Tibial nerve (tissue), 4 donors: ENCODE results near the gene ZBTB21. TPM values are rescaled to one million over a fixed set of nuclear protein-coding genes. Genes with fewer than 3 reads are reported as not detected.
"Not testable (repeated sequence)": the region's sequence is repeated elsewhere in the genome, so short reads cannot be mapped to it uniquely, and the experiment has no call there.

Source experiments
- DNase-seq, 2 donors: peaks; one replicate each; pipeline ENCODE4 v3.0.0-alpha.2; 2019; ENCODE audit warnings: low spot score in 2 of 2
- H3K27ac ChIP-seq, 4 donors: fragments of 200-600 bp; sonication (generic) in 3 of 4; one replicate each; pipeline ENCODE4 v1.5.1; 2017 to 2019; ENCODE audit warnings: mild to moderate bottlenecking in 1 of 4
- H3K27me3 ChIP-seq, 2 donors: fragments of 200-600 bp; sonication (generic) in 1 of 2; one replicate each; pipeline versions ENCODE4 v1.5.1 to v1.6.0; 2017 to 2019
- H3K36me3 ChIP-seq, 3 donors: fragments of 200-600 bp; sonication (generic); one replicate each; pipeline ENCODE4 v1.5.1; 2018 to 2019
- H3K4me1 ChIP-seq, 4 donors: fragments of 200-600 bp; sonication (generic) in 3 of 4; one replicate each; pipeline ENCODE4 v1.5.1; 2017 to 2019
- H3K4me3 ChIP-seq, 4 donors: fragments of 200-600 bp; sonication (generic) in 3 of 4; one replicate each; pipeline ENCODE4 v1.5.1; 2017 to 2019; ENCODE audit warnings: mild to moderate bottlenecking in 1 of 4, moderate library complexity in 1 of 4
- H3K9me3 ChIP-seq, 4 donors: fragments of 200-600 bp; sonication (generic) in 3 of 4; one replicate each; pipeline ENCODE4 v1.5.1; 2017 to 2019
- CTCF ChIP-seq, 5 experiments: fragments of 200-600 bp in 3 of 5; fragments of 450-650 bp in 2 of 5; sonication (generic) in 3 of 5; IDR thresholded peaks; one replicate each; pipeline ENCODE4 v1.5.1; 2016 to 2019; ENCODE audit warnings: antibody characterized with exemption in 5 of 5, mild to moderate bottlenecking in 3 of 5, moderate library complexity in 2 of 5
- EP300 ChIP-seq, 2 donors: sonication (generic); formaldehyde crosslinking; IDR thresholded peaks; one replicate each; pipeline ENCODE4 v1.6.1; 2017; ENCODE audit warnings: antibody characterized with exemption in 2 of 2, mild to moderate bottlenecking in 1 of 2
- POLR2A ChIP-seq, 2 donors: fragments of 450-650 bp; IDR thresholded peaks; one replicate each; pipeline ENCODE4 v1.6.1; 2017; ENCODE audit warnings: antibody characterized with exemption in 2 of 2, mild to moderate bottlenecking in 2 of 2, moderate library complexity in 2 of 2
- WGBS, 2 donors: methylation state at CpG; one replicate each; pipeline ENCODE4 v1.1.5; 2018; 5-methylcytosine and 5-hydroxymethylcytosine counted together
- total RNA-seq, 4 donors: library from RNA; depleted of rRNA; stranded (reverse); fragments of >200 nt; gene quantifications; one replicate each; pipeline ENCODE4 v1.1.0, GENCODE V29; 2016

Gene ZBTB21
- total RNA-seq, 4 donors from 2014 or later: 9.4 to 13.8 (median 10.6) TPM

- 74 to 80% methylated on average over 14 of the region's 14 CpGs for WGBS, 2 donors
- TF ChIP-seq EP300 (IDR thresholded peaks at IDR 0.05) (no peak), POLR2A (IDR thresholded peaks at IDR 0.05) (no peak), CTCF (IDR thresholded peaks at IDR 0.05) (no peak)
- H3K27me3 ChIP-seq: no peaks in the 10 kb centered on the region
- H3K9me3 ChIP-seq: no peaks in the 10 kb centered on the region
- no peak overlapping the region for H3K27ac ChIP-seq
- H3K4me3 ChIP-seq: no peak overlapping the region
- H3K36me3 ChIP-seq: no peaks in the 10 kb centered on the region
- peaks cover 0 to 42% (median 15%) of the 10 kb centered on the region in 4 donors for H3K4me1 ChIP-seq
- DNase-seq: no peak
These were observed 48.9 kb downstream of the ZBTB21 start for GRCh38 chr21:41961282-41961701.

- Histone ChIP-seq H3K4me1 (peaks cover 0 to 36% (median 15%) of the 10 kb centered on the region in 4 donors), H3K9me3 (no peaks in the 10 kb centered on the region), H3K27ac (no peak overlapping the region), H3K27me3 (no peaks in the 10 kb centered on the region), H3K36me3 (no peaks in the 10 kb centered on the region), H3K4me3 (no peak overlapping the region)
- no peak for DNase-seq
- 88% methylated on average over 8 of the region's 8 CpGs for WGBS, 2 donors
- no peak for TF ChIP-seq EP300 (IDR thresholded peaks at IDR 0.05)
- no peak for TF ChIP-seq CTCF (IDR thresholded peaks at IDR 0.05)
- no peak for TF ChIP-seq POLR2A (IDR thresholded peaks at IDR 0.05)
These were observed 49.8 kb downstream of the ZBTB21 start for GRCh38 chr21:41960386-41960785.

- DNase-seq, H3K9me3 ChIP-seq, H3K36me3 ChIP-seq, H3K27me3 ChIP-seq, H3K4me3 ChIP-seq, H3K27ac ChIP-seq: not testable (repeated sequence)
- H3K4me1 ChIP-seq: peaks cover 0 to 36% (median 15%) of the 10 kb centered on the region in 4 donors
- 97% methylated on average over 11 of the region's 11 CpGs for WGBS, 2 donors
These were observed 50.5 kb downstream of the ZBTB21 start for GRCh38 chr21:41959697-41960096.

- TF ChIP-seq POLR2A (IDR thresholded peaks at IDR 0.05): no peak
- no peak for TF ChIP-seq CTCF (IDR thresholded peaks at IDR 0.05)
- TF ChIP-seq EP300 (IDR thresholded peaks at IDR 0.05): no peak
- 48 to 54% methylated on average over 10 to 16 of the region's 16 CpGs for WGBS, 2 donors
- Histone ChIP-seq H3K27me3 (no peaks in the 10 kb centered on the region), H3K27ac (peak overlapping the region in 2 of 4 donors; percentile 71 to 77), H3K4me1 (peaks cover 0 to 41% (median 15%) of the 10 kb centered on the region in 4 donors), H3K9me3 (no peaks in the 10 kb centered on the region), H3K4me3 (no peak overlapping the region), H3K36me3 (no peaks in the 10 kb centered on the region)
- DNase-seq: no peak
These were observed 51.1 kb downstream of the ZBTB21 start for GRCh38 chr21:41958886-41959563.

GRCh38 chr21:41957991-41958766 is 52.0 kb downstream of the ZBTB21 start:
- Histone ChIP-seq H3K9me3 (no peaks in the 10 kb centered on the region), H3K27ac (peak overlapping the region in 3 of 4 donors; percentile 4 to 77 (median 71)), H3K36me3 (no peaks in the 10 kb centered on the region), H3K4me1 (peaks cover 0 to 41% (median 15%) of the 10 kb centered on the region in 4 donors), H3K4me3 (no peak overlapping the region), H3K27me3 (no peaks in the 10 kb centered on the region)
- peak; percentile 53 to 75 for DNase-seq
- 33 to 35% methylated on average over 24 of the region's 24 CpGs for WGBS, 2 donors
- TF ChIP-seq POLR2A (IDR thresholded peaks at IDR 0.05) (no peak), EP300 (IDR thresholded peaks at IDR 0.05) (peak in 1 of 2 donors; percentile 69), CTCF (IDR thresholded peaks at IDR 0.05) (peak in 3 of 5 experiments; percentile 21 to 63 (median 34))
